ENCODE measurements around the gene CDK12. TPM values are rescaled to one million over a fixed set of nuclear protein-coding genes. Genes with fewer than 3 reads are reported as not detected.

The CDK12 gene
- total RNA-seq, 1 donor: 43.9 TPM

GRCh38 chr17:39580082-39580468, 118.8 kb downstream of the CDK12 start:
- no peak for DNase-seq (ENCODE audit: low read depth)
- TF ChIP-seq CTCF (IDR thresholded peaks at IDR 0.05; ENCODE audit: insufficient read depth, low read length): no peak
- no peak overlapping the region for H3K4me3 ChIP-seq (ENCODE audit: low read depth, low read length)

DNA sequence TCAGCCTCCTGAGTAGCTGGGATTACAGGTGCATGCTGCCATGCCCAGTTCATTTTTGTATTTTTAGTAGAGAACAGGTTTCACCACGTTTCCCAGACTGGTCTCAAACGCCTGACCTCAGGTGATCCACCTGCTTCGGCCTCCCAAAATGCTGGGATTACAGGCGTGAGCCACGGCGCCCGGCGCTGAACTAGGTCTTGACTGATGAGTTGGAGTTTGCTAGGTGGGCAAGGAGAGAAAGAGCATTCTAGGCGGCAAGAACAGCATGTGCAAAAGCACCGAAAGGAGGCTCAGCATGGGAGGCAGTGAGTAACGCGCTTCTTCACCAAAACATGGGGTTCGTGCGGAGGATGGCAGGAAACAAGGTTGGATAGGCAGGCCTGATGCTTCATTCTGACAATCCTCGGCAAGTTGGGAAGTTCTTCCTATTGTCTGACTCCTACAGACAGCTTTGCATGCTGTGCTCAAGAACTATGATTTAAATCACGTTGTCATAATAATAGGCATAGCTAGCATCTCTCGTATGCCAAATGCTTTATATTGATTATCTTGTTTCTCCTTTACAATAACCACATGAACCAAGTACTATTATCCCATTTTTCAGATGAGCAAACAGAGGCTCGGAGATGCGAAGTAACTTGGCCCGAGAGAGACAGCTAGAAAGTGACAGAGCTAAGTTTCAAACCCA, 119.9 kb downstream of the CDK12 start:
- no peak for TF ChIP-seq CTCF (IDR thresholded peaks at IDR 0.05; ENCODE audit: insufficient read depth, low read length)

DNA sequence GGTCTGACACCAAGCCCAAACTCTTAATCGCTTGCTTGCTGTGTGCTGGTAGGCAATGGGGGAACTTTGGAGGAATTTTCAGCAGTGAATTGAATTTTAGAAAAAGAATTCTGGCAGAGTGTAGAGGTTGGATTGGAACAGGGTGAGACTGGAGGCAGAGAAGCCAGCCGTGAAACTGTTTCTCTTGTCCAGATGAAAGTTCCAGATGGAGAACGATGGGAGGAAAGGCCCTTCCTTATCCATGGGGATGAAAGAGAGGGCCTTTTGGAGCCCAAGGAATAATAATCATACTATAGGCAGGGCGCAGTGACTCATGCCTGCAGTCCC, 120.4 kb downstream of the CDK12 start:
- TF ChIP-seq CTCF (IDR thresholded peaks at IDR 0.05; ENCODE audit: insufficient read depth, low read length): no peak
- no peak overlapping the region for H3K4me3 ChIP-seq (ENCODE audit: low read depth, low read length)
- DNase-seq (ENCODE audit: low read depth): no peak

More for the DNA sequence above, 119.9 kb downstream of the CDK12 start:
- no peak overlapping the region for H3K4me3 ChIP-seq (ENCODE audit: low read depth, low read length)
- no peak for DNase-seq (ENCODE audit: low read depth)

DNA sequence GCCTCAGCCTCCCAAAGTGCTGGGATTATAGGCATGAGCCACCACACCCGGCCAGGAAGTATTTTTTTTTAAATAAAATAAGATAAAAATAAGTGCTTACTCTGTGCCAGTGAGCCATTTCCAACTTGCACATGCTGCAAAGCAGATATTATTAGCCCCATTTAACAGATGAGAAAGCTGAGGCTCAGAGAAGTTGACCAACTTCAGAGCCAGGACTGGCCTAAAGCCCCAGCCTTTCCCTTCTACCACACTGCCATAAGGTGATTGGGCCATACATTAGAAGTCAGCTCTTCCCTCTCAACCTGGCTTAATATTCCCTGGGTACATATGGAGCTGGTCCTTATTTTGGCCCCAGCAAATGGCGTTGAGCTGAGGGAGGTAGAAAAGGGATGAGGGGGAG, 121.4 kb downstream of the CDK12 start:
- TF ChIP-seq CTCF (IDR thresholded peaks at IDR 0.05; ENCODE audit: insufficient read depth, low read length): no peak
- no peak for DNase-seq (ENCODE audit: low read depth)
- no peak overlapping the region for H3K4me3 ChIP-seq (ENCODE audit: low read depth, low read length)

Small RNA genes within 50 kb of the gene (small RNA-seq; reads per million reads assigned to genes)
- gene RNU6-233P: not detected

Other genes starting within 250 kb of the CDK12 start
- 0.18 TPM in 1 of 2 replicates, not detected in the other for gene STAC2, start 235.5 kb upstream of the CDK12 start, total RNA-seq (ENCODE audit: low replicate concordance)
- gene FBXL20, start 59.9 kb upstream of the CDK12 start, total RNA-seq (ENCODE audit: low replicate concordance): 7.4 and 19.4 TPM in 2 replicates
- 21.6 and 31.7 TPM in 2 replicates for gene MED1, start 10.2 kb upstream of the CDK12 start, total RNA-seq (ENCODE audit: low replicate concordance)
- gene NEUROD2, start 146.4 kb downstream of the CDK12 start, total RNA-seq (ENCODE audit: low replicate concordance): not detected in 2 replicates
- gene PPP1R1B, start 165.5 kb downstream of the CDK12 start, total RNA-seq (ENCODE audit: low replicate concordance): 4.1 and 9.0 TPM in 2 replicates
- gene STARD3, start 175.7 kb downstream of the CDK12 start, total RNA-seq (ENCODE audit: low replicate concordance): 18.6 and 20.8 TPM in 2 replicates
- gene TCAP, start 203.9 kb downstream of the CDK12 start, total RNA-seq (ENCODE audit: low replicate concordance): 0.36 and 0.49 TPM in 2 replicates
- not detected in 2 replicates for gene PNMT, start 207.0 kb downstream of the CDK12 start, total RNA-seq (ENCODE audit: low replicate concordance)
- 9.7 and 11.1 TPM in 2 replicates for gene PGAP3, start 226.6 kb downstream of the CDK12 start, total RNA-seq (ENCODE audit: low replicate concordance)
- gene ERBB2, start 238.6 kb downstream of the CDK12 start, total RNA-seq (ENCODE audit: low replicate concordance): 37.4 and 67.0 TPM in 2 replicates